Astrocyte (in vitro differentiated cells and primary cell): Measurements from ENCODE around the gene AQP1. TPM values are rescaled to one million over a fixed set of nuclear protein-coding genes. Genes with fewer than 3 reads are reported as not detected.

Experiments used
- DNase-seq: peaks from one replicate; pipeline ENCODE4 v3.0.0-alpha.2; 2010; ENCODE audit warnings: low read depth
- FAIRE-seq: peaks from 2 replicates; lab custom pipeline; 2011; peaks lifted over from hg19 to GRCh38; lab: Jason Lieb, UNC
- H2AFZ ChIP-seq: 2 replicates; pipeline ENCODE4 v1.6.0; 2012; ENCODE audit warnings: low read depth, low read length, inconsistent platforms
- H3K27ac ChIP-seq: 2 replicates; pipeline ENCODE4 v1.5.1; 2011; ENCODE audit warnings: low read depth, low read length, inconsistent platforms
- H3K27me3 ChIP-seq: 2 replicates; pipeline ENCODE4 v1.6.0; 2011; ENCODE audit warnings: low read length, inconsistent platforms; ENCODE audit not compliant: insufficient read depth
- H3K36me3 ChIP-seq: 2 replicates; pipeline ENCODE4 v1.5.1; 2011; ENCODE audit warnings: low read length, inconsistent platforms; ENCODE audit not compliant: insufficient read depth
- H3K4me1 ChIP-seq: 2 replicates; pipeline ENCODE4 v1.5.1; 2011; ENCODE audit warnings: low read length, inconsistent platforms; ENCODE audit not compliant: insufficient read depth
- H3K4me2 ChIP-seq: 2 replicates; pipeline ENCODE4 v1.6.0; 2012; ENCODE audit warnings: low read length, inconsistent platforms
- H3K4me3 ChIP-seq: 2 replicates; pipeline ENCODE4 v1.5.1; 2011; ENCODE audit warnings: low read depth, mild to moderate bottlenecking, low read length, inconsistent platforms; ENCODE audit not compliant: insufficient read depth
- H3K79me2 ChIP-seq: 2 replicates; pipeline ENCODE4 v1.6.0; 2012; ENCODE audit warnings: mild to moderate bottlenecking, low read length, inconsistent platforms; ENCODE audit not compliant: insufficient read depth
- H3K9ac ChIP-seq: 2 replicates; pipeline ENCODE4 v1.6.0; 2012; ENCODE audit warnings: mild to moderate bottlenecking, low read length, inconsistent platforms
- H3K9me3 ChIP-seq: 2 replicates; pipeline ENCODE4 v1.5.1; 2012; ENCODE audit warnings: low read depth, mild to moderate bottlenecking, low read length, inconsistent platforms; ENCODE audit not compliant: insufficient read depth
- H4K20me1 ChIP-seq: 2 replicates; pipeline ENCODE4 v1.6.0; 2012; ENCODE audit warnings: low read length, inconsistent platforms; ENCODE audit not compliant: insufficient read depth
- H3K27ac Mint-ChIP-seq: one replicate; pipeline ENCODE4 v1.8.0; 2021; ENCODE audit warnings: mild to moderate bottlenecking, mixed read lengths; ENCODE audit not compliant: unreplicated experiment
- H3K27me3 Mint-ChIP-seq: one replicate; pipeline ENCODE4 v1.8.0; 2021; ENCODE audit warnings: low read depth, mixed read lengths; ENCODE audit not compliant: unreplicated experiment
- H3K36me3 Mint-ChIP-seq: one replicate; pipeline ENCODE4 v1.8.0; 2021; ENCODE audit warnings: low read depth, mixed read lengths; ENCODE audit not compliant: unreplicated experiment
- H3K4me1 Mint-ChIP-seq: one replicate; pipeline ENCODE4 v1.8.0; 2021; ENCODE audit warnings: low read depth, mixed read lengths; ENCODE audit not compliant: unreplicated experiment
- H3K4me3 Mint-ChIP-seq: one replicate; pipeline ENCODE4 v1.8.0; 2021; ENCODE audit warnings: mild to moderate bottlenecking, moderate library complexity, mixed read lengths; ENCODE audit not compliant: unreplicated experiment
- H3K9me3 Mint-ChIP-seq: one replicate; pipeline ENCODE4 v1.8.0; 2021; ENCODE audit warnings: mild to moderate bottlenecking, mixed read lengths; ENCODE audit not compliant: unreplicated experiment
- EZH2 ChIP-seq: IDR thresholded peaks from 2 replicates; pipeline ENCODE4 v1.6.1; 2012; ENCODE audit warnings: mild to moderate bottlenecking, low read length, inconsistent platforms; ENCODE audit not compliant: insufficient read depth
- total RNA-seq: library from RNA; stranded (reverse); gene quantifications from 2 replicates; pipeline ENCODE4 v1.2.1, GENCODE V29; 2021
- TF ChIP-seq, protein P1 (sequence below): IDR thresholded peaks from 2 replicates; pipeline ENCODE4 v1.5.1; 2011; ENCODE audit warnings: low read depth, mild to moderate bottlenecking, inconsistent platforms, low read length, moderate library complexity; ENCODE audit not compliant: insufficient read depth

The AQP1 gene
- total RNA-seq, 1 donor from 2014 or later, result 6.7 TPM

DNA sequence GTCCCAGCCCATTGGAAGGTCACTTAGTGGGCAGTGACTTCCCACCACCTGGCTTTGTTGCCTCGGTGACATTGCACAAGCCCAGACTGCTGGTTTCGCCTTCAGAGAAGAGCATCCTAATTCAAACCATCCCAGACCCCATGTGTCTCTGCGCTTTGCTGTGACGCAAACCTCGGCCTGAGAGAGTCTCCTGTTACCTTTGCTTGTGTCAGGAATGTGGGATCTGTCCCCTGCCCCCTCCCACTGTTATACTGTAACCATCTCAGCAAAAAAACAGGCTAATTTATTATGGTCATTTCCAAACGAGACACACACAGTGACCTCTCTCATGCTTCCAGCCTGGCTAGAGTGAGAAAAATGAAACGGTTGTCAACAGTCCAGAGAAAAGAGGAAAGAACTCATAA is 25.0 kb upstream of the AQP1 start:
- Histone ChIP-seq H4K20me1 (peaks cover 9% of the 10 kb centered on the region), H3K79me2 (no peaks in the 10 kb centered on the region), H3K9ac (no peak overlapping the region), H3K9me3 (no peaks in the 10 kb centered on the region), H2AFZ (no peak overlapping the region), H3K27me3 (peaks cover 26% of the 10 kb centered on the region), H3K4me2 (no peak overlapping the region), H3K4me3 (no peak overlapping the region), H3K4me1 (peaks cover 11% of the 10 kb centered on the region), H3K36me3 (no peaks in the 10 kb centered on the region), H3K27ac (no peak overlapping the region)
- Mint-ChIP-seq H3K36me3 (peaks cover 2% of the 10 kb centered on the region), H3K27ac (no peak overlapping the region), H3K9me3 (no peaks in the 10 kb centered on the region), H3K4me1 (peaks cover 17% of the 10 kb centered on the region), H3K27me3 (peaks cover 19% of the 10 kb centered on the region), H3K4me3 (no peak overlapping the region)
- no peak for TF ChIP-seq EZH2
- TF ChIP-seq, protein P1, sequence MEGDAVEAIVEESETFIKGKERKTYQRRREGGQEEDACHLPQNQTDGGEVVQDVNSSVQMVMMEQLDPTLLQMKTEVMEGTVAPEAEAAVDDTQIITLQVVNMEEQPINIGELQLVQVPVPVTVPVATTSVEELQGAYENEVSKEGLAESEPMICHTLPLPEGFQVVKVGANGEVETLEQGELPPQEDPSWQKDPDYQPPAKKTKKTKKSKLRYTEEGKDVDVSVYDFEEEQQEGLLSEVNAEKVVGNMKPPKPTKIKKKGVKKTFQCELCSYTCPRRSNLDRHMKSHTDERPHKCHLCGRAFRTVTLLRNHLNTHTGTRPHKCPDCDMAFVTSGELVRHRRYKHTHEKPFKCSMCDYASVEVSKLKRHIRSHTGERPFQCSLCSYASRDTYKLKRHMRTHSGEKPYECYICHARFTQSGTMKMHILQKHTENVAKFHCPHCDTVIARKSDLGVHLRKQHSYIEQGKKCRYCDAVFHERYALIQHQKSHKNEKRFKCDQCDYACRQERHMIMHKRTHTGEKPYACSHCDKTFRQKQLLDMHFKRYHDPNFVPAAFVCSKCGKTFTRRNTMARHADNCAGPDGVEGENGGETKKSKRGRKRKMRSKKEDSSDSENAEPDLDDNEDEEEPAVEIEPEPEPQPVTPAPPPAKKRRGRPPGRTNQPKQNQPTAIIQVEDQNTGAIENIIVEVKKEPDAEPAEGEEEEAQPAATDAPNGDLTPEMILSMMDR, result no peak
- no peak for DNase-seq
- FAIRE-seq, result no peak

DNA sequence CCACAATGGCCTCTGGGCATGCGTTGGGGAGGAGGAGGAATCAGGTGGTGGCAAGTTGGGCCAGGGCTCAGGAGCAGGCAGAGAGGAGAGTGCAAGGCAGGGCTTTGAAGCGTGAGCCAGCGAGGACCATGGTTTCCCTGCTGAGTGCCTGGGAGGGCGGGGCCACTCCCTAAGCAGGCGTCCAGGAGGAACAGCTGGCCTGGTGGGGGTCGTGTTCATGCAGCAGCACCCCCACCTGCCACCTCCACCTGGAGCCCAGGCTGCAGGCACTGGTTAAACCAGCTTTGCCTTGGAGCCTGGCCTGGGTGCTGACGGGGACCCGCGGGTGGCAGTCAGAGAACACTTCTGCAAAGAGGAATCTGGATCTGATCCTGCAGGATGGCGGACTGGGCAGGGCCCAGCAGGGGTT is 24.2 kb upstream of the AQP1 start:
- FAIRE-seq, result no peak
- Histone ChIP-seq H3K36me3 (no peaks in the 10 kb centered on the region), H3K4me1 (peaks cover 11% of the 10 kb centered on the region), H3K9ac (no peak overlapping the region), H3K79me2 (no peaks in the 10 kb centered on the region), H3K9me3 (no peaks in the 10 kb centered on the region), H3K4me2 (no peak overlapping the region), H4K20me1 (peaks cover 9% of the 10 kb centered on the region), H3K27me3 (peaks cover 34% of the 10 kb centered on the region), H2AFZ (no peak overlapping the region), H3K4me3 (no peak overlapping the region), H3K27ac (no peak overlapping the region)
- no peak for TF ChIP-seq EZH2
- TF ChIP-seq, protein P1, result no peak
- Mint-ChIP-seq H3K9me3 (peaks cover 3% of the 10 kb centered on the region), H3K36me3 (peaks cover 5% of the 10 kb centered on the region), H3K4me3 (no peak overlapping the region), H3K27ac (no peak overlapping the region), H3K4me1 (peaks cover 17% of the 10 kb centered on the region), H3K27me3 (peaks cover 19% of the 10 kb centered on the region)
- no peak for DNase-seq

DNA sequence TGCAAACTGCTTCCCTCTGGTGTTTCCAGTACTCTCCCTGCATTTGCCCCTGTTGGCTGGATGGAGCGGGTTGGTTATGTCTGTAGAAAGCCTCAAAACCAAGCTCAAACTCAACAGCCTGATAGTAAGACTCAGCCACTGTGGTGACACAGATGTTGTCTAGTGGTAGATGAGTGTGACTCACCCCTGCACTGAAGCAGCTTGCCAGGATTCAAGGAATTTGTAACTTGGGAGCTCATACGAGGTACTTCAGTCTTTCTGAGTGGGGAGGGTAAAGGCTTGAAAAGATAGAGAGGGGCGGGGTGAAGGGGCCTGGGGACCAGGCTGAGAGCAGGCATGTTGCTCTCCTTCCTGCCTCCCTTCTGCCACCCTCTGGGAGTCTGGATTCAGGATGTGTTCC is 22.9 kb upstream of the AQP1 start:
- Histone ChIP-seq H3K4me2 (peak overlapping the region; percentile 13), H2AFZ (no peak overlapping the region), H3K9ac (no peak overlapping the region), H3K9me3 (no peaks in the 10 kb centered on the region), H3K4me1 (peaks cover 20% of the 10 kb centered on the region), H3K4me3 (no peak overlapping the region), H4K20me1 (peaks cover 9% of the 10 kb centered on the region), H3K27me3 (peaks cover 34% of the 10 kb centered on the region), H3K79me2 (no peaks in the 10 kb centered on the region), H3K36me3 (no peaks in the 10 kb centered on the region), H3K27ac (no peak overlapping the region)
- H3K36me3 Mint-ChIP-seq, result peaks cover 7% of the 10 kb centered on the region
- H3K27ac Mint-ChIP-seq, result peak overlapping the region; percentile 67
- peaks cover 5% of the 10 kb centered on the region for H3K9me3 Mint-ChIP-seq
- H3K4me3 Mint-ChIP-seq, result no peak overlapping the region
- peaks cover 17% of the 10 kb centered on the region for H3K4me1 Mint-ChIP-seq
- peak; percentile 99 for FAIRE-seq
- H3K27me3 Mint-ChIP-seq, result peaks cover 29% of the 10 kb centered on the region
- no peak for TF ChIP-seq EZH2
- TF ChIP-seq, protein P1, result no peak
- peak; percentile 94 for DNase-seq
